Adrenal gland (tissue), 12 donors: Measurements from ENCODE around the gene PCK1. TPM values are rescaled to one million over a fixed set of nuclear protein-coding genes. Genes with fewer than 3 reads are reported as not detected.

Experiments
- DNase-seq, 7 donors: peaks; one replicate each; pipeline ENCODE4 v3.0.0-alpha.2; 2019 to 2020
- H3K27ac ChIP-seq, 5 donors: fragments of 200-600 bp; sonication (generic) in 4 of 5; 1 replicate in 3 of 5; 2 replicates in 2 of 5; pipeline versions ENCODE4 v1.5.1 to v1.8.0; 2016 to 2020; ENCODE audit warnings: mild to moderate bottlenecking in 1 of 5
- H3K27me3 ChIP-seq: fragments of 200-600 bp; 2 replicates; pipeline ENCODE4 v1.8.0; 2021
- H3K36me3 ChIP-seq, 2 donors: fragments of 200-600 bp; replicated peaks in 1 of 2; 1 replicate in 1 of 2; 2 replicates in 1 of 2; pipeline versions ENCODE4 v1.5.1 to v1.8.0; 2018 to 2022
- H3K4me1 ChIP-seq, 2 donors: fragments of 200-600 bp; replicated peaks in 1 of 2; 1 replicate in 1 of 2; 2 replicates in 1 of 2; pipeline versions ENCODE4 v1.5.1 to v1.8.0; 2018 to 2021
- H3K4me3 ChIP-seq, 4 donors: fragments of 200-600 bp; sonication (generic) in 3 of 4; one replicate each; pipeline ENCODE4 v1.5.1; 2016 to 2018
- H3K9me3 ChIP-seq, 3 donors: fragments of 200-600 bp; sonication (generic) in 1 of 3; replicated peaks in 1 of 3; 1 replicate in 2 of 3; 2 replicates in 1 of 3; pipeline versions ENCODE4 v1.5.1 to v1.8.0; 2016 to 2021
- CTCF ChIP-seq, 6 experiments: fragments of 450-650 bp in 4 of 6; fragments of 200-600 bp in 2 of 6; sonication (generic) in 1 of 6; IDR thresholded peaks; 1 replicate in 5 of 6; 2 replicates in 1 of 6; pipeline versions ENCODE4 v1.5.1 to v1.8.0; 2016 to 2021; ENCODE audit warnings: antibody characterized with exemption in 6 of 6, mild to moderate bottlenecking in 2 of 6, moderate library complexity in 1 of 6
- POLR2A ChIP-seq, 2 donors: fragments of 450-650 bp; IDR thresholded peaks; one replicate each; pipeline ENCODE4 v1.6.1; 2017; ENCODE audit warnings: antibody characterized with exemption in 2 of 2, mild to moderate bottlenecking in 2 of 2, moderate library complexity in 1 of 2
- whole genome bisulfite sequencing, 4 donors: extraction: QIAGEN DNeasy Blood & Tissue Kit in 2 of 4; methylation state at CpG; one replicate each; pipeline versions ENCODE4 v1.1.5 to v1.1.7; 2013 to 2017; 5-methylcytosine and 5-hydroxymethylcytosine counted together
- intact Hi-C, 2 donors: fragments of 100-400 bp; cut with DNase I; formaldehyde crosslinking; loops; one replicate each; pipeline versions ENCODE4 v1.14.1 to v1.15.0; 2022 to 2023
- polyA plus RNA-seq, 3 donors: library from polyadenylated mRNA; stranded (reverse); fragments of 200-250 nt in 2 of 3; fragments of 350-450 nt in 1 of 3; fragmentation: Illumina TruSeq in 1 of 3; extraction: RNeasy Lipid Tissue Mini Kit (QIAGEN cat#74804) in 1 of 3; gene quantifications; one replicate each; pipeline ENCODE4 v1.2.3, GENCODE V29; 2013 to 2014
- total RNA-seq, 9 donors: library from RNA; depleted of rRNA in 4 of 9; stranded (reverse); fragments of >200 nt in 4 of 9; fragments of 120-200 nt in 1 of 9; fragmentation: NEBNext Ultra II Directional in 1 of 9; extraction: Animal tissue kit (Norgen Biotek cat#: 25700) in 1 of 9; gene quantifications; one replicate each; pipeline versions ENCODE4 v1.1.0 to v1.2.4, GENCODE V29; 2013 to 2023
- donor health status: healthy with polysubstance abuse.
- donor health status: Bipolar disorder and iron deficiency.
- donor health status: DM: yes; HTN: yes; CAD: no.
- donor health status: DM: no; HTN: no; CAD: no.
- donor health status: DM: no; HTN: no; CAD: no.
- donor health status: DM: yes; HTN: yes; CAD: no.

The PCK1 gene
- total and polyA plus RNA-seq, 12 donors: 0.06 to 5.4 (median 0.65) TPM

- intact Hi-C loops: no loop called here
- DNase-seq: no peak
- TF ChIP-seq CTCF (IDR thresholded peaks at IDR 0.05) (no peak), POLR2A (IDR thresholded peaks at IDR 0.05) (no peak)
- Histone ChIP-seq H3K27me3 (peaks cover 4% of the 10 kb centered on the region), H3K36me3 (no peaks in the 10 kb centered on the region), H3K27ac (no peak overlapping the region), H3K4me1 (no peaks in the 10 kb centered on the region), H3K9me3 (no peaks in the 10 kb centered on the region), H3K4me3 (no peak overlapping the region)
- WGBS, 4 donors: 62 to 74% (median 64%) methylated on average over 7 to 8 of the region's 8 CpGs
These were observed 13.8 kb upstream of the PCK1 start for GRCh38 chr20:57546956-57547649.

- DNase-seq: no peak
These were observed 12.5 kb upstream of the PCK1 start for GRCh38 chr20:57548177-57549058.

GRCh38 chr20:57552471-57552870, 8.4 kb upstream of the PCK1 start:
- TF ChIP-seq CTCF (IDR thresholded peaks at IDR 0.05) (no peak), POLR2A (IDR thresholded peaks at IDR 0.05) (no peak)

More at GRCh38 chr20:57548177-57549058, 12.5 kb upstream of the PCK1 start:
- Histone ChIP-seq H3K27me3 (peaks cover 4% of the 10 kb centered on the region), H3K4me1 (no peaks in the 10 kb centered on the region), H3K9me3 (no peaks in the 10 kb centered on the region), H3K36me3 (no peaks in the 10 kb centered on the region), H3K27ac (no peak overlapping the region), H3K4me3 (no peak overlapping the region)
- no peak for TF ChIP-seq CTCF (IDR thresholded peaks at IDR 0.05)
- TF ChIP-seq POLR2A (IDR thresholded peaks at IDR 0.05): no peak
- WGBS, 4 donors: 78 to 83% (median 79%) methylated on average over 21 of the region's 21 CpGs
- intact Hi-C loops: no loop called here

GRCh38 chr20:57553376-57554018, 7.4 kb upstream of the PCK1 start:
- no peak for DNase-seq
- H3K9me3 ChIP-seq: no peaks in the 10 kb centered on the region
- intact Hi-C loops: no loop called here
- no peak overlapping the region for H3K4me3 ChIP-seq
- H3K36me3 ChIP-seq: no peaks in the 10 kb centered on the region
- no peak for TF ChIP-seq CTCF (IDR thresholded peaks at IDR 0.05)
- TF ChIP-seq POLR2A (IDR thresholded peaks at IDR 0.05): no peak
- 70 to 77% (median 77%) methylated on average over 11 of the region's 11 CpGs for WGBS, 4 donors
- H3K4me1 ChIP-seq: no peaks in the 10 kb centered on the region
- peaks cover 6% of the 10 kb centered on the region for H3K27me3 ChIP-seq
- no peak overlapping the region for H3K27ac ChIP-seq

More at GRCh38 chr20:57552471-57552870, 8.4 kb upstream of the PCK1 start:
- Histone ChIP-seq H3K36me3 (no peaks in the 10 kb centered on the region), H3K4me3 (no peak overlapping the region), H3K9me3 (no peaks in the 10 kb centered on the region), H3K4me1 (no peaks in the 10 kb centered on the region), H3K27me3 (peaks cover 7% of the 10 kb centered on the region), H3K27ac (no peak overlapping the region)
- intact Hi-C loops: no loop called here
- DNase-seq: no peak
- 81 to 91% (median 90%) methylated on average over 6 of the region's 6 CpGs for WGBS, 4 donors
